Nephron progenitor cell (in vitro differentiated cells): ENCODE results near the gene DNAH8.
A peak's percentile ranks its signal among the peaks of the same experiment; 100 is the strongest.

Source experiments
- DNase-seq: peaks from one replicate; pipeline ENCODE4 v3.0.0; 2021
- H3K27ac Mint-ChIP-seq: 2 replicates; pipeline ENCODE4 v1.8.0; 2021; ENCODE audit warnings: mild to moderate bottlenecking, moderate library complexity, mixed read lengths
- H3K27me3 Mint-ChIP-seq: 2 replicates; pipeline ENCODE4 v1.8.0; 2021; ENCODE audit warnings: mild to moderate bottlenecking, low read depth, mixed read lengths; ENCODE audit not compliant: poor library complexity
- H3K36me3 Mint-ChIP-seq: 2 replicates; pipeline ENCODE4 v1.8.0; 2021; ENCODE audit warnings: low read depth, mixed read lengths
- H3K4me1 Mint-ChIP-seq: 2 replicates; pipeline ENCODE4 v1.8.0; 2021; ENCODE audit warnings: mixed read lengths
- H3K4me3 Mint-ChIP-seq: 2 replicates; pipeline ENCODE4 v1.8.0; 2021; ENCODE audit warnings: mild to moderate bottlenecking, moderate library complexity, mixed read lengths
- H3K9me3 Mint-ChIP-seq: 2 replicates; pipeline ENCODE4 v1.8.0; 2021; ENCODE audit warnings: mild to moderate bottlenecking, moderate library complexity, mixed read lengths
- TF ChIP-seq, protein P1 (sequence below): fragments of 200-600 bp; sonication (generic); IDR thresholded peaks from 2 replicates; pipeline ENCODE4 v1.5.0; 2021; ENCODE audit warnings: antibody characterized with exemption

Gene DNAH8

DNA sequence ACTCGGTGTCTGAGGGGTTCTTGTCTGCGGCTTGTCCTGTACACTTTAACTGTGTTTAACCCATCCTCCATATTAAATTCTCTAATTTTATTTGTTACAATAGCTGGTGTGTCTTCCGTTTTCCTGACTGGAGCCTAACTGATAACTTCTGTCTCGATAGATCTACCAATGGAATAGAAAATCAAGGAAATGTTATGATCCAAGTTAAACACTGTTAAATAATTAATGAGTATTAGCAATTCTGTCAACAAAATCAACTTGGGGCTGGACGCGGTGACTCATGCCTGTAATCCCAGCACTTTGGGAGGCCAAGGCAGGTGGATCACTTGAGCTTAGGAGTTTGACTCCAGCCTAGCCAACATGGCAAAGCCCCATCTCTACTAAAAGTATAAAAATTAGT lies 81.7 kb downstream of the DNAH8 start:
- Mint-ChIP-seq H3K9me3 (no peaks in the 10 kb centered on the region), H3K27me3 (peaks cover 6% of the 10 kb centered on the region), H3K4me3 (no peak overlapping the region), H3K4me1 (peaks cover 24% of the 10 kb centered on the region), H3K27ac (no peak overlapping the region), H3K36me3 (no peaks in the 10 kb centered on the region)
- TF ChIP-seq, protein P1, sequence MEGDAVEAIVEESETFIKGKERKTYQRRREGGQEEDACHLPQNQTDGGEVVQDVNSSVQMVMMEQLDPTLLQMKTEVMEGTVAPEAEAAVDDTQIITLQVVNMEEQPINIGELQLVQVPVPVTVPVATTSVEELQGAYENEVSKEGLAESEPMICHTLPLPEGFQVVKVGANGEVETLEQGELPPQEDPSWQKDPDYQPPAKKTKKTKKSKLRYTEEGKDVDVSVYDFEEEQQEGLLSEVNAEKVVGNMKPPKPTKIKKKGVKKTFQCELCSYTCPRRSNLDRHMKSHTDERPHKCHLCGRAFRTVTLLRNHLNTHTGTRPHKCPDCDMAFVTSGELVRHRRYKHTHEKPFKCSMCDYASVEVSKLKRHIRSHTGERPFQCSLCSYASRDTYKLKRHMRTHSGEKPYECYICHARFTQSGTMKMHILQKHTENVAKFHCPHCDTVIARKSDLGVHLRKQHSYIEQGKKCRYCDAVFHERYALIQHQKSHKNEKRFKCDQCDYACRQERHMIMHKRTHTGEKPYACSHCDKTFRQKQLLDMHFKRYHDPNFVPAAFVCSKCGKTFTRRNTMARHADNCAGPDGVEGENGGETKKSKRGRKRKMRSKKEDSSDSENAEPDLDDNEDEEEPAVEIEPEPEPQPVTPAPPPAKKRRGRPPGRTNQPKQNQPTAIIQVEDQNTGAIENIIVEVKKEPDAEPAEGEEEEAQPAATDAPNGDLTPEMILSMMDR = no peak
- no peak for DNase-seq

DNA sequence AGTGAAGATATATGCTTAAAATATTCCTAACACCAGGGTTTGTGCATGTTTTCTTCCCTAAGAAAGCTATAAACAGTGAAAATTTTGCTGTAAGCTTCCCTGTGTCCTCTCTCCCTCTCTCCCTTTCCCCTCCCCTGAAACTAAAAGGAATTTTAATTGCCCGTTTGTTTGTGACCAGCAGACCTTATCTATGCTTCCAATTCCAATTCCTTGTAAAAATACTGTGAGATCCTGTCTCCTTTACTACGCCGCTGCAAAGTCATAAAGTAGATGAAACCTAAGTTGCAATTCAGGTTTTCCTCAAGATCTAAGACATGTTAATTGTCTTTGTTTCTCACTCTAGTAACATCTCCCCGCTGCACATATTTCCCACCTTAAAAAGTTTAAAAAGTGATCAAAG lies 82.3 kb downstream of the DNAH8 start:
- H3K4me1 Mint-ChIP-seq = peaks cover 24% of the 10 kb centered on the region
- H3K27ac Mint-ChIP-seq = peak overlapping the region; percentile 10
- H3K36me3 Mint-ChIP-seq = no peaks in the 10 kb centered on the region
- DNase-seq = no peak
- peaks cover 4% of the 10 kb centered on the region for H3K27me3 Mint-ChIP-seq
- TF ChIP-seq, protein P1 = no peak
- no peaks in the 10 kb centered on the region for H3K9me3 Mint-ChIP-seq
- peak overlapping the region; percentile 60 for H3K4me3 Mint-ChIP-seq

DNA sequence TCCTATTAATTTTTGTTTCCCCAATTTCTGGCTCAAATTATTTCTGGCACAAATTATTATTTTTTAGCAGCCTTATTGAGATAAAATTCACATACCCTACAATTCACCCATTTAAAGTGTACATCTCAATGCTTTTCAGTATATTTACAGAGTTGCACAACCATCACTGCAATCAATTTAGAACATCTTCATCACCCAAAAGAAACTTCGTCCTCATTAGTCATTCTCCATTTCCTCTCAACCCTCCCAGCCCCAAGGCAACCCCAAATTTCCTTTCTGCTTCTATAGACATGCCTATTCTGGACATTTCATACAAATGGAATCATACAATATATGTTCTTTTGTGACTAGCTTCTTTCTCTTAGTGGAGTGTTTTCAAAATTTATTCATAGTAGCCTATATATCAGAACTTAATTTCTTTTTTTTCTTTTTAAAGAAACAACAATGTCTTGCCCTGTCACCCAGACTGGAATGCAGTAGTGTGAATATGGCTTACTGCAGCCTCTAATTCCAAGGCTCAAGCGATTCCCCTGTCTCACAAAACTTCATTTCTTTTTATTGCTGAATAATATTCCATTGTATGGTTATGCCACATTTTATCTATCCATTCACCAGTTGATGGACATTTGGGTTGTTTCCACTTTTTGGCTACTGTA lies 84.5 kb downstream of the DNAH8 start:
- TF ChIP-seq, protein P1 = no peak
- Mint-ChIP-seq H3K4me3 (no peak overlapping the region), H3K27ac (no peak overlapping the region), H3K4me1 (peaks cover 24% of the 10 kb centered on the region), H3K27me3 (peaks cover 2% of the 10 kb centered on the region), H3K36me3 (no peaks in the 10 kb centered on the region), H3K9me3 (no peaks in the 10 kb centered on the region)
- DNase-seq = no peak

DNA sequence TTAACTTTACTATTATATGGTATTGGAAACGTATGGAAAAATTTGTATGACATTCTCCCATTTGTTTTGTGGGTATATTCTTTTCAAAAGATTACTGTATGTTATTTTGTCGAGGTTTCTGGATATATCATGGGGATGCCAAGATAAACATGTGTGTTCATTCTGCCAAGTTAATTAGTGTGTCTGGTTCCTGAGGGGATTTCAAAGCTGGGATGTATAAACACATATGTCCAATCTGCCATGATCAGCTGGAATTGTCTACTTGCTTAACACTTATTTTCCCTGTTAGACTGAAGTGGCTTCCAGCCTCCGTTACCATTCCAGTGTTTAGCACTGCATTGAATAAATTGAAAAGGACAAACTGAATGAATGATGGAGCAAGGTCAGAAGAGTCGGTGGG lies 86.2 kb downstream of the DNAH8 start:
- DNase-seq = no peak
- no peak overlapping the region for H3K27ac Mint-ChIP-seq

DNA sequence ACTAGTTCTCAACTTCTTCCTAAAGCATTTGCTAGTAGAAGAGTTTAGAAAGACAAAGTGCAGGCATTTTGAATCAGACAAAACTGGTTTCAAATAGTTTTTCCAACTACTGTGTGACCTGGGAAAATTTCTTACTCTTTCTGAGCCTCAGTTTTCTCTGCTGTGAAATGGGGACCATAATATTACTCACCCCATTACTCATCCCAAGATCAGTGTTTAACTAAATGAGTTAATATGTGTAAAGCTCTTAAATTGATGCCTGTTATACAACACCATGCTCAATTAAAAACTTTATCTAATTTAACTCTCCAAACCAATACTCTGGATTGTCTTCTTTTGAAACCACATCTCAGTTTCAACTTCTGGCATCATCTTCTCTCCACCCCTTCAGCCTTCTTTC lies 87.4 kb downstream of the DNAH8 start:
- Mint-ChIP-seq H3K4me3 (no peak overlapping the region), H3K27me3 (peaks cover 11% of the 10 kb centered on the region)

More for the DNA sequence above, 86.2 kb downstream of the DNAH8 start:
- no peaks in the 10 kb centered on the region for H3K9me3 Mint-ChIP-seq
- TF ChIP-seq, protein P1 = no peak
- peaks cover 7% of the 10 kb centered on the region for H3K27me3 Mint-ChIP-seq
- no peak overlapping the region for H3K4me3 Mint-ChIP-seq
- peaks cover 18% of the 10 kb centered on the region for H3K4me1 Mint-ChIP-seq
- no peaks in the 10 kb centered on the region for H3K36me3 Mint-ChIP-seq

More for the DNA sequence above, 87.4 kb downstream of the DNAH8 start:
- Mint-ChIP-seq H3K9me3 (no peaks in the 10 kb centered on the region), H3K27ac (no peak overlapping the region), H3K4me1 (peaks cover 6% of the 10 kb centered on the region), H3K36me3 (no peaks in the 10 kb centered on the region)
- TF ChIP-seq, protein P1 = no peak
- no peak for DNase-seq
